ENCODE measurements around the gene CKM. TPM values are rescaled to one million over a fixed set of nuclear protein-coding genes. Genes with fewer than 3 reads are reported as not detected.

CKM gene
- total RNA-seq, 2 donors from 2014 or later, result 0.85 to 3.0 TPM

- Histone ChIP-seq H3K4me1 (ENCODE audit: control insufficient read depth in 1 of 2, low read depth in 2 of 2) (no peaks in the 10 kb centered on the region), H3K36me3 (peaks cover 33% of the 10 kb centered on the region), H3K4me3 (no peak overlapping the region), H3K9me3 (no peaks in the 10 kb centered on the region), H3K27me3 (replicated peaks; ENCODE audit: insufficient read depth) (no peaks in the 10 kb centered on the region), H3K27ac (no peak overlapping the region)
- ATAC-seq (ENCODE audit: insufficient number of reproducible peaks, low FRiP score, low read depth), result no peak
- TF ChIP-seq CTCF (IDR thresholded peaks at IDR 0.05), result no peak
- DNase-seq (ENCODE audit: low spot score), result no peak
These were observed 55.4 kb downstream of the CKM start for GRCh38 chr19:45267296-45267695.

GRCh38 chr19:45265375-45265774, 57.3 kb downstream of the CKM start:
- peaks cover 19% of the 10 kb centered on the region for H3K36me3 ChIP-seq
- no peak for ATAC-seq (ENCODE audit: insufficient number of reproducible peaks, low FRiP score, low read depth)

DNA sequence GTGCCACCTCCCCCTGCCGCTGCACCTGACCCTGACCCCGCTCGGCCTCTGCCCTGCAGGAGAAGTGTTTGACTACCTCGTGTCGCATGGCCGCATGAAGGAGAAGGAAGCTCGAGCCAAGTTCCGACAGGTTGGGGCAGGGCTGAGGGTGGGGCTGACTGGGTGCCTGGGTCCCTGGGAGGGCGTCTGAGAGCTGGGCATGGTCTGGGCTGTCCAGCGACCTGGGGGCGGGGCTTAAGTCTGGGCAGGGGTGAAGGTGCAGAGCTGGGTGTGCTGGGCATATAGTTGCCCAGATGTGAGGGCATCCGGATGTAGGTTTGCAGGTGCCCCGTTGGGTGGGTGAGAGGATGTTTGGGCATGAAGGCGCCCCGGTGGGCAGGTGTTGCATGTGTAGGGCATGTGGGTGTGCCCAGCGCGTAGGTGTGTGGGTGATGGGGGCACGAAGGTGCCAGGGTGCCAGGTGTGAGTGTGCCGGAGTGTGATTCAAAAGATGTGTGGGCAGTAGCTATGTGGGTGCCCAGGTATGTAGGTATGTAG, 57.8 kb downstream of the CKM start:
- H3K4me3 ChIP-seq, result no peak overlapping the region
- no peak for TF ChIP-seq CTCF (IDR thresholded peaks at IDR 0.05)

More at GRCh38 chr19:45265375-45265774, 57.3 kb downstream of the CKM start:
- Histone ChIP-seq H3K4me1 (ENCODE audit: control insufficient read depth in 1 of 2, low read depth in 2 of 2) (no peaks in the 10 kb centered on the region), H3K4me3 (no peak overlapping the region), H3K9me3 (no peaks in the 10 kb centered on the region), H3K27ac (no peak overlapping the region), H3K27me3 (replicated peaks; ENCODE audit: insufficient read depth) (no peaks in the 10 kb centered on the region)
- no peak for DNase-seq (ENCODE audit: low spot score)
- TF ChIP-seq CTCF (IDR thresholded peaks at IDR 0.05), result no peak

DNA sequence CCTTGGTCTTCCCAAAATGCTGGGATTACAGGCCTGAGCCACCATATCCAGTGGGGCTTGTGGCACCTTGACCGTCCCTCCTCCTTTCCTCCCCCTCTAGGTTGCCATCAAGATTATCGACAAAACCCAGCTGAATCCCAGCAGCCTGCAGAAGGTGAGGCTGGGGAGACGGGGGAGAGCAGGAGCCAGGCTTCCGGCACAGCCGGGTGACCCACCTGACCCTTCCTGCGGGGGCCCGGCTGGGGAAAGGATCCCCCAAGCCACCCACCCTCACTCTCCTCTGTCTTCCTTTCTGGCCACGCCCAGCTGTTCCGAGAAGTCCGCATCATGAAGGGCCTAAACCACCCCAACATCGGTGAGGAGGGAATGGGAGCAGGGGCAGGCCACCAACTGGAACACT, 59.7 kb downstream of the CKM start:
- Histone ChIP-seq H3K4me3 (no peak overlapping the region), H3K9me3 (no peaks in the 10 kb centered on the region), H3K36me3 (peaks cover 12% of the 10 kb centered on the region), H3K4me1 (ENCODE audit: control insufficient read depth in 1 of 2, low read depth in 2 of 2) (no peaks in the 10 kb centered on the region), H3K27ac (no peak overlapping the region), H3K27me3 (replicated peaks; ENCODE audit: insufficient read depth) (no peaks in the 10 kb centered on the region)
- no peak for DNase-seq (ENCODE audit: low spot score)
- TF ChIP-seq CTCF (IDR thresholded peaks at IDR 0.05), result no peak
- ATAC-seq (ENCODE audit: insufficient number of reproducible peaks, low FRiP score, low read depth), result no peak

More for the DNA sequence above, 57.8 kb downstream of the CKM start:
- peaks cover 15% of the 10 kb centered on the region for H3K36me3 ChIP-seq
- H3K9me3 ChIP-seq, result no peaks in the 10 kb centered on the region
- no peak overlapping the region for H3K27ac ChIP-seq
- no peak for DNase-seq (ENCODE audit: low spot score)
- no peaks in the 10 kb centered on the region for H3K27me3 ChIP-seq (replicated peaks; ENCODE audit: insufficient read depth)
- ATAC-seq (ENCODE audit: insufficient number of reproducible peaks, low FRiP score, low read depth), result no peak
- no peaks in the 10 kb centered on the region for H3K4me1 ChIP-seq (ENCODE audit: control insufficient read depth in 1 of 2, low read depth in 2 of 2)

- Histone ChIP-seq H3K4me1 (ENCODE audit: control insufficient read depth in 1 of 2, low read depth in 2 of 2) (no peaks in the 10 kb centered on the region), H3K36me3 (peaks cover 12% of the 10 kb centered on the region), H3K27ac (no peak overlapping the region), H3K27me3 (replicated peaks; ENCODE audit: insufficient read depth) (no peaks in the 10 kb centered on the region), H3K9me3 (no peaks in the 10 kb centered on the region), H3K4me3 (no peak overlapping the region)
- ATAC-seq (ENCODE audit: insufficient number of reproducible peaks, low FRiP score, low read depth) (no peak), DNase-seq (ENCODE audit: low spot score) (no peak)
- TF ChIP-seq CTCF (IDR thresholded peaks at IDR 0.05), result no peak
These were observed 60.1 kb downstream of the CKM start for GRCh38 chr19:45262570-45262969.
